Hematopoietic multipotent progenitor cell treated with erythropoietin and hydrocortisone succinate and interleukin-3 and kit ligand, for 6 days (in vitro differentiated cells): ENCODE measurements around the gene SLC6A8.
"Not testable (repeated sequence)": the region's sequence is repeated elsewhere in the genome, so short reads cannot be mapped to it uniquely, and the experiment has no call there.

Source experiments
- DNase-seq: peaks from one replicate; pipeline ENCODE4 v3.0.0-alpha.2; 2015

The SLC6A8 gene

DNA sequence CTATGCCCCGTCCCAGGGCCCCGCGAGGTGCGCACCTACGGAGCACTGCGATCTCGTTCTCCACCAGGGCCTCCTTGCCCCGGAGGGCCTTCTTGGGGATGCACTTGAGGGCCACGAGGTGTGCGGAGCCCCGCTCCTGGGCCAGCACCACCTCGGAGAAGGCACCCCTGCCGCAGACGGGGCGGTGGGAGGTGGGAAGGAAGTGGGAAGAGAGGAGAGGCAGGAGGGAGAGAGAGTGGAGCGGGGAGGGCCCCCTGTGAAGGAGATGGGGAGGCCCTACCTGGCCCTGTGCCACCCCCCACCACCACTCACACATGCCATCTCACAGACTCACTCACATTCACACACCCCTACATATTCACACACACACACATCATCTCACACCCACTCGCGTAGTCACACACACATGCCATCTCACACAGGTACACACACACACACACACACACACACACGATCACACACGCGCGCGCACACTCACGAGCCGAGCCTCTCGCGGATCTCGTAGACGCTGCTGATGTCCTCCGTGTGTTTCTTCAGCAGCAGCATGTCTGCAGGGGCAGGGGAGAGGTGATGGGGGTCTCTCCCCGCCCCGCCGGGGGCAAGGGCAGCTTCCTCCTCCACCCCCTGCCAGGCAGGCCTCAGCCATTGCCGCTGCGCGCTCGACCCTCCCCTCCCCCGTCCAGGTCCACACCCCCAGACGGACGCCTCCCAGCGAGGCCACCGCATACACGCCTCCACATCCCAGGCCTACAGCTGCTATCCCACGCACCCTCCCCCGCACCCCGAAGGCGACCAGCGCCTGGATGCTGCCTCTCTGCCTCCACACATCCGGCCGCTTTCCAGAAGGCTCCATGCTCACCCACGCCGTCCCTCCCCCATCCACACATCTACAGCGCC lies 14.9 kb upstream of the SLC6A8 start:
- no peak for DNase-seq

GRCh38 chrX:153673428-153674218 lies 14.1 kb upstream of the SLC6A8 start, which contains the start of gene PNCK:
TSS of gene PNCK (minus strand) at chrX:153673813. CDS start at chrX:153673076, 737 bp downstream.
- no peak for DNase-seq

DNA sequence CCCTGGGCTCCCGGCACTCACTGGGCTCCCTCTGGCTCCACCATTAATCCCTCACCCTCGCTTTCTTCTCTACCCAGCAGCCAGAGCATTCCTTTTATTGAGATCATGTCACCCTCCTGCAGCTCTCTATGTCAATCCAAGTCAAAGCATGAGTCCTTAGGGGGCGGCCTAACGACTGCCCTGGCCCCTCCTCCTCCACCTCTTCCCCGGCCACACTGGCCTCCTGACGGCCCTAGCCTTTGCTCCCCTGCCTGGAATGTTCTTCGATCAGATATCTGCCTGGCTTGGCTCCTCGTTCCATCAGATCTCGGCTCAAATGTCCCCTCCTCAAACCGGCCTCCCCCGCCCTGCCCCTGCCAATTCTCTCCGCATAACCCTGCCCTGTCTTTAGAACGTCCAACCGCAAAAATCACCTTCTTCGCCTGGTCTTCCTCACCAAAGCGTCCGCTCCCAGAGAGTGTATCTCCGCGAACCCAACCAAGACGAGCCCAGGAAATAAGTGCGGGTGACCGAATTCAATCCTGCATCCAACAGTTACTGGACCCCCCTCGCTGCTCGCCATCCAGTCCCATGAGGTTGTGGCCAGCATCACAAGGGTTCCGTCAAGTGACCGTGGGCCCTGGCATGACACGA lies 13.4 kb upstream of the SLC6A8 start:
- no peak for DNase-seq

- DNase-seq = no peak
Measured at GRCh38 chrX:153681175-153681574, 6.6 kb upstream of the SLC6A8 start.

GRCh38 chrX:153683486-153683885 lies 4.2 kb upstream of the SLC6A8 start:
- DNase-seq = not testable (repeated sequence)

DNA sequence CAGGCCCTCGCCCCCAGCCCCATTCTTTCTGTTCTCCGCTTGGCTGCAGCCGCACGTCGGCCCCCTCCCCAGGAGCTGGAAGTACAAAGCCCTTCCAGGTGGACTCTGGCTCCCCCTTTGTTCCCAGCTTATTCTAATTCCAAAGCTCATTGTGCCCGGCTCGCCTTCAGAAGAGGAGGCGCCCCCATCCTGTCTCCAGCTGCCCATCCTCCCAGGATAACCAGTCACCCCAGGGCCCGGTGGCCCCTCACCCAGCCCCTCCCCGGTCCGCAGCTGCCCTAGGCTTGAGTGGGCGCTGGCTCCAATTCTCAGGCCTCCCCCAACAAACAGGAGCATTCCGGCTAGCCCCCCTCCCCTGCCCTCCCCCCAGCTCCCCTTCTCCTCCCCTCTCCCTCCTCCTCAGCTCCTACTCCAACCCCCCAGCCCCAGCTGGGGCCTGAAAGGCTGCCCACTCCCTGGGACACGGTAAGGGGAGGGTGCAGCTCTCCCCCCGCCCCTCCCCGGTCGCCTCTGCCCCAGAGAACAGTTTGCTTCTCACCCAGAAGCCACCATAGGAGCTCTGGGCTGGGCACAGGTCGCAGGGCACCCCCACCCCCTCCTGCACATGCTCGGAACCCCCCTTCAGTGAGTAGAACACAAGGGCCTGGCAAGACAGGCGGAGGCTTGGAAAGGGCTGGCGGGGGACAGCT lies 3.1 kb upstream of the SLC6A8 start:
- DNase-seq = no peak

DNA sequence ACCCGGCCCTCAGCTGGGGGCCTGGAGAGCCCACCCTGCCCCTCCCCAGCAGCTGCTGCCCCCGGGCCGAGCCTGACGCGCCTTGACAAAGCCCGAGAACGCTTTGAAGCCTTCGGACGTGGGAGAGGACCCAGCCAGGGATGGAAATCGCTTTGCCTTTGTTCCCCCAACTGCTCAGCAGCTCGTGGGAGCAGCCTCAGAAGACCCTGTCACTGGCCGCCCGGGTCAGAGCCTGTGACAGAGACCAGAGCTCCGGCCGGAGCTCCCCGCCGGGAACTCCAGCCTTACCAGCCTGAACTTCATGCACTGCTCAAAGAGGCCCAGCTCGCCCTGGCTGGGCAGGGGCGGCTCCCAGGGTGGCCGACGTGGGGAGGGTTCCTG lies 2.6 kb upstream of the SLC6A8 start:
- DNase-seq = no peak

DNA sequence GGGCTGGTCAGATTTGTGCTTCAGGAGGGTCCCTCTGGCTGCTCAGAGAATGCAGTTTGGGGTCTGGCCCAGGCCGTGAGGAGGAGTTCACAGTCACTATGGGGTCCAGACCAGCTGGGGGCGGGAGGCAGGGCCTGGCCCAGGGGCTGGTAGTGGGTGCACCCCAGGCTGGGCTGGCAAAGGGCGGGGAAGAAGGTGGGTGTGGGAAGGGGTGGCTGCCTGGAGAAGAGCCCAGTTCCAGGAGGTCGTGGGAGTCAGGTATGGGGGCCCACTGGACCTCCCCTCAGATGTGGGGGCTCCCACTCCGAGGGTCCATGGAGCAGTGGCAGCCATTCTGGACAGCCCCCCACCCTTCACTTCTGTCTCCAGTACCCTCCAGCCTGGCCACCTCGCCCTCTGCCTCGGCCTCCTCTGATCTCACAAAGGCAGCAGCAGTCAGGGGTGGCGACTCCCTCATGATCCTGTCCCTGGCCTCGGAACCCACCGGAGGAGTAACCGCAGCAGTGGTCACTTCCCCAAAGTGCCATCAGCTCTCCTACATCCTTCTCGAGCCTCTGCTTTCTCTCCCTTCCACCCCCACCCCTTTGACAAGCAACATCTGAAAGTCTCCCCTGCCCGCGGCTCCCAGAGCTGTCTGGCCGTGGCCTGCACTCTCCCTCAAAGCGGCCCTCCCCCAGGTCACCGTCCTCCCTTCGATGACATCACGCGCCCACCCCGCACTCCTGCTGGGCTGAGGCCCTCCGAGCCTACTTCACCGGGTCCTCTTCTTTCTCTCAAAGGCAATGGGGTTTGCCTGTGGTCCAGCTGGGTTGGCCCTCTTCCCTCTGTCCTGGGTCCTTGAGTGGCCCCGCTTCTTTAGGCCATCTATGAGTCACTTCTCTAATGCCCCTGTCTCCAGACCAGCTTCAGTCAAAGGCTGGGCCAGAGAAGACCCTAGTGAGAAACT lies 1.7 kb upstream of the SLC6A8 start:
- DNase-seq = no peak

- DNase-seq = no peak
Measured at GRCh38 chrX:153686711-153687110, 1.0 kb upstream of the SLC6A8 start.

DNA sequence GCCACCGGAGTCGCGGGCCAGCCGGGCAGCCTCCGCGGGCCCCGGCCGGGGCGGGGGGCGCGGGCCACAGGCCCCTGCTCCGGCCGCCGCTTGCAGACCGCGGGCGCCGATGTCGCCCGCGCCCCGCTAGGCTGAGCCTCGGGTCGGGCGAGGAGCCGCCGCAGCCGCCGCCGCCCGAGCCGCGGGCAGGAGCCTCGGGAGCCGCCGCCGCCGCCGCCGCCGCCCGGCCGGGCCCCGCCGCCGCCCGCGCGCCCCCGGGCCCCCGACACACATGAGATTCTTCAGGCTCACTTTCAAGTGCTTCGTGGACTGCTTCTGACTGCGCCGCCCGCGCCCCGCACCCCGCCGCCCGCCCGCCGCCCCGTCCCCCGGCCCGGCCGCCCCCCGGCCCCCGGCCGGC lies 345 bp downstream of the SLC6A8 start:
- no peak for DNase-seq

- DNase-seq = no peak
Measured at GRCh38 chrX:153688506-153688905, 780 bp downstream of the SLC6A8 start.

- no peak for DNase-seq
Measured at GRCh38 chrX:153688911-153689590, 1.3 kb downstream of the SLC6A8 start.

- DNase-seq = peak; percentile 77
Measured at GRCh38 chrX:153689654-153690465, 2.1 kb downstream of the SLC6A8 start.

DNA sequence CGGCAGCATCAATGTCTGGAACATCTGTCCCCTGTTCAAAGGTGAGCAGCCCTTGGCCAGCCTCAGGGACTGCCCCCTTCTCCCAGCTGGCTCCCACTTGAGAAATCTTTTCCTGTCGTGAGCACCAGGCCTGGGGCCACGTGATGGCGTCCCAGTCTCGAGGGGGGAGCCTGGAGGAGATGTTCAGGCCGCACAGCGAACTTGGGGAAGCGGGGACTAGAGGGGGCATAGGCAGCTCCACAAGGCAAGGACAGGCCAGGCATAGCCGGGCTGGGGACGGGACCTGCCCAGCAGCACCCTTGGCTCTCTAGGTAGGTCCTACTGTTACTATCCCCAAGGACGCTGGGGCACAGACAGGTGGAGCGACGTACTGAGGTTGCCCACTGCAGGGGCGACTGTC lies 2.7 kb downstream of the SLC6A8 start:
- no peak for DNase-seq

- not testable (repeated sequence) for DNase-seq
Measured at GRCh38 chrX:153691032-153691827, 3.5 kb downstream of the SLC6A8 start.

GRCh38 chrX:153692003-153692402 lies 4.3 kb downstream of the SLC6A8 start:
- DNase-seq = no peak

- no peak for DNase-seq
Measured at GRCh38 chrX:153692611-153693156, 5.0 kb downstream of the SLC6A8 start.

- DNase-seq = no peak
Measured at GRCh38 chrX:153693216-153694086, 5.7 kb downstream of the SLC6A8 start.
